SHP77 (cell line): ENCODE data around the gene PEX13.
A peak's percentile ranks its signal among the peaks of the same experiment; 100 is the strongest.
"Not testable (repeated sequence)": the region's sequence is repeated elsewhere in the genome, so short reads cannot be mapped to it uniquely, and the experiment has no call there.

Experiments used
- DNase-seq, 2 experiments: peaks; one replicate each; lab custom pipeline; 2025; lab: John Stamatoyannopoulos, UW

The PEX13 gene

DNA sequence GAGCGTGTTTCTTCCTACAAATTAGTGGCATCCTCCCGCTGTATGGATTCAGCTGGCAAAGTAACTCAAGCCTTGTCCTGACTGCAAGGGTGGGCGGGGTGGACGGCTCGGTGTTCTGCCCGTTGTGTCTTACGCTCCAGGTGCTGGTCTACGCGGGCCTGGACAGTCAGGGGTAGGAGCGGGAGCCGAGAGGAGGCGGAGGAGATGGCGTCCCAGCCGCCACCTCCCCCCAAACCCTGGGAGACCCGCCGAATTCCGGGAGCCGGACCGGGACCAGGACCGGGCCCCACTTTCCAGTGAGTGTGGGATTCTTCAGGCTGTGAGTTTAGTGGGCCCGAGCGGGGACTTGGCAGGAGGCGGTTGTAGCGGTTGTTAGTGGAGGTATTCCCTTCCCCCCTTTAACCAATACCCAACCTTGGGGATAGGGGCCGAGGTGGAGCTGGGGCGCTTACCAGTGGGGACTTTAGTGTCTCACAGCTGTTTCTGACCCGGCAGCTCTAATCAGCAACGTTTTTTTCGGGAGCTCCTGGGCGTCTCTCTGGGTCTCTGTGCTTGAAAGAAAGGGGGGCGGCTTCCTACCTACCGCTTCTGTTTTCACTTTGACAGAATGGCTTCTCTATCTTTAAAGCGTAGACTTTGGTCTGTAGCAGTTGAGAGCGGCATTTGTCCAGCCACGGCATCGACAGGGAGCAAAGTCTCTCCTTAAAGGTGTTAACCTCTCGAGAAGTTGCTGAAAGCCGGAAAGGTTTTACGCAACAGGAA, at the start of gene PEX13, which contains the start of gene PUS10:
TSS of gene PEX13 (plus strand) at position 165 of the 762 bp plus-strand sequence. CDS start at position 205, 40 bp downstream.
TSS of gene PUS10 (minus strand) at position 700 of the 762 bp plus-strand sequence. CDS start 6,365 bp downstream, outside the sequence.
- peak; percentile 89 to 94 for DNase-seq

- no peak for DNase-seq
Observed at GRCh38 chr2:60972889-60973656, 44.4 kb upstream of the PEX13 start.

DNA sequence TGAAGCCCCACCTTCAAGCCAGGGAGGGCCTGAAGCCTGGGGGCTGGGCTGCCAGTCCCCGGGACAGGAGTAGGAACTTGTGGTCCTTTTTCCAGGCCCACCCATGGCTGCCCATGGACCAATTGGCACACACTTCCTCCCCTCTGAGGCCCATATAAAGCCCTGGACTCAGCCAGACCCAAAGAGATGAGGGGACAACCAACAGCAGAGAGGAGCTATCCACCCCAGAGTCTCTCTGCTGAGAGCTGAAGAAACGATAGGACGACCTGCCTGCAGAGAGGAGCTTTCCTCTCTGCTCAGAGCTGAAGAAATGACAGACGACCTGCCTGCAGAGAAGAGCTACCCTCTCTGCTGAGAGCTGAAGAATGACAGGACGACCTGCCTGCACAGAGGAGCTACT, 43.8 kb upstream of the PEX13 start:
- DNase-seq = no peak

- DNase-seq = no peak
Observed at GRCh38 chr2:60974652-60975051, 42.9 kb upstream of the PEX13 start.

- DNase-seq = no peak
Observed at GRCh38 chr2:60976256-60976850, 41.2 kb upstream of the PEX13 start.

GRCh38 chr2:60976875-60977561, 40.5 kb upstream of the PEX13 start:
- no peak for DNase-seq

DNA sequence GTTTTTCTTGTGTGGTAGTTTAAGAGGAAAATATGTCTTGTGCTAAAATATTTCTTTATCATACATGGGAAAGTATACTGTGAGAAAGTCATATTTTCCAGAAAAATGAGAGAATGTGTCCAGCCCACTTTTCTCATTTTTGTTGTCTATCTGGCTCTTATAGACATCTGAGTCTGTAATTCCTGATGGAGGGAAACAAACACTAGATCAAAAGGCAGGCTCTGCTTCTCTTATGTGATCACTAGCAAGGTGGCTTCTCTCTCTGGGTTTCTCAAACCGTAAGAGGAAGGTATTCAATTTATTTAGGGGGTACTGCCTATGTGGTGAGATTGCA, 40.0 kb upstream of the PEX13 start:
- DNase-seq = no peak

GRCh38 chr2:60979231-60979630, 38.3 kb upstream of the PEX13 start:
- DNase-seq = no peak

DNA sequence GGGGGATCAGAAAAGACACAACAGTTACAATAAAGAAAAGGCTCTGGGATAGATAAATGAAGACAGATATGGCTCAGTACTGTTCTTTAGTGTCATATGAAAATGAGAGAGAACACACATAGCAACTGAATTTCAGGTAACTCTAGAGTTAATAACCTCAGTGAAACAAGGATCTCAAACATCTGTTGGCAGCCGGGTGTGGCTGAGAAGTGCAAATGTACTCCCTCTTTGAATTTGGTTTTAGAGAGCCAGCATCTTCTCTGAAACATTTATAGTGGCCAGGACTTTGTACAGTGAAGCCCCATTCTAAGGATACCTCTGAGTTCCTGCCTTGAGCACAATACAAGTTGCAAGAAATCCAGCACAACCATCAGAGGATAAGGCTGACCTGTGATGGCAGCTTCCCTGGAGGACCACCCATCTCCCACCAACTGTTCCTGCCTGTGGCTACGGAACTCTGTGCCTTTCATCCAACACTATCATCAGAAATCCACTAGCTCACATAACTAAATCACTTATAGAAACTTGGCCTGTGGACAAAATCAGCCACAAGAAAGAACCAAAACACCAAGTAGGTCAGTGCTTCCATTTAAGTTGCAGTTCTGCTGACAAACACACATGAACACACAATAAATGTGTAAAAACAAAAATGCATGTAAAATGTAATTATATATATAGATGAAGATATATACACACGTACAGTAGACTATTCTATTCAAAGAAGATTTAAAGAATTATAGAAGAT, 37.3 kb upstream of the PEX13 start:
- DNase-seq = no peak

DNA sequence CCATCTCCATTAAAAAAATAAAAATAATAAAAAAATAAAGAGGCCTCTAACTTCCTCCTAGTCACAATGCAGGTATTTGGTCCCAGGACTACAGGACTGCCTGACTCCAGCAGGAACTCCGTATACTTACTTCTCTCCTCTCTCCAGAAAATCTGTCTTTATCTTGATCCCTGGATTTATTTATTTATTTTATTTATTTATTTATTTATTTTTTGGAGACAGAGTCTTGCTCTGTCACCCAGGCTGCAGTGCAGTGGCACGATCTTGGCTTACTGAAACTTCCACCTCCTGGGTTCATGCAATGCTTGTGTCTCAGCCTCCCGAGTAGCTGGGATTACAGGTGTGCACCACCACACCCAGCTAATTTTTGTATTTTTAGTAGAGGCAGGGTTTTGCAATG, 35.5 kb upstream of the PEX13 start:
- not testable (repeated sequence) for DNase-seq

DNA sequence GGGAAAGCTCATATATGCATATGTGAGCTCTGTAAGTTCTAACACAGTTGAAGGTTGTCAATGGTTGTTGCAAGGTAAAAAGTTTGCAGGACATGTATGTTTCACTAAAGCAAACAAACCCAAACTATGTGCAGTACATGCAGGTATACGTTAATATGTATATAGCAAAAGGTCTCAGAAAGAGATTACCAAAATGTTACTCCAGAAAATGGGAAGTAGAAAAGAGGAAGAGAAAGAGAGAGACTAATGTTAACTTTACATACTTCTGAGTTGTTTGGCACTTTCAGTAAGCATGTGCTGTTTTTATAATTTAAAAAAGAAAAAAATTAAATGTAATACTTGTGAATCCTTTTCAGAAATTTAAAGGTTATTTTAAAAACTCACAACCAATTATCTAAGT, 32.8 kb upstream of the PEX13 start:
- DNase-seq = no peak

DNA sequence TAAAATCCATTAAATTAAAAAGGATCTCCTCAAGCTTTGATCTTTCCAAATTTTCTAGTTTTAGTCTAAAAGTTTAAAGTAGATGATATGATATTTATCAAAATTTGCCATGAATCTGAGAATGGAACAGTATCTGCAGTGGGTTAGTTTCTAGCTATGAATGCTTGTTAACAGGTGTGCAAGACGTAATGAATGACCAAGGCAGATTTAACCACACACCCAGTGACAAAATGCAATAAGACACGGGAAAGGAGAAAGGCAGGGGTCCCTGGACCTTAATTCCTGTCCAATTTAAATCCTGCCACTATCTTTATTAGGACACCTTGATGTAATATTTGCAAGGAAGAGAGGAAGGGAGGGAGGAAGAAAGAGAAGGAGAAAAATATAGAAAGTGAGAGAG, 30.5 kb upstream of the PEX13 start:
- DNase-seq = no peak

DNA sequence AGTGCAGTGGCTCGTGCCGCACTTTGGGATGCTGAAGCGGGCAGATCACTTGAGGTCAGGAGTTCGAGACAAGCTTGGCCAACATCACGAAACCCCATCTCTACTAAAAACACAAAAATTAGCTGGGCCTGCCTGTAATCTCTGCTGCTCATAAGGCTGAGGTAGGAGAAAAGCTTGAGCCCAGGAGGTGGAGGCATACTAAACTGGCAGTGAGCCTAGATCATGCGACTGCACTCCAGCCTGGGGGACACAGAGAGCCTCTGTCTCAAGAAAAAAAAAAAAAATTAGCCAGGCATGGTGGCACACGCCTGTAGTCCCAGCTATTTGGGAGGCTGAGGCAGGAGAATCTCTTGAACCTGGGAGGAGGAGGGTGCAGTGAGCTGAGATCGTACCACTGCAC, 29.9 kb upstream of the PEX13 start:
- DNase-seq = not testable (repeated sequence)

DNA sequence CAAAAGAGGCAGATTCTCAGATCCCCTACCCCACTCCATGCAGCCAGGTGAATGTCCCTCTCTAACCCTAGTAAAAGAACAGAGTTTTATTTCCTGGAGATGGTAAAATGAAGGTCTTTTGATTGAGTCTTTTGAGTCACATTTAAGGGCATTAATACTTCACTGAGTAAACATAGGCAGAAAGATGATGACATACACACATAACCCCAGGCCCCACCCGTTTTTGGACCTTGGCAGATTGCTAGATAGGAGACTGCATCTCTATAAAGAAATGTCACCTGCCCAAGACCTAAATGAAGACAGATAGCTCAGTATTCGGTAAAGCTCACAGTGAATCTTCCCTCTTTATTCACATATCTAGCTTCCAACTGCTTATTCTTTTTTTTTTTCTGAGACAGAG, 28.3 kb upstream of the PEX13 start:
- DNase-seq = no peak

DNA sequence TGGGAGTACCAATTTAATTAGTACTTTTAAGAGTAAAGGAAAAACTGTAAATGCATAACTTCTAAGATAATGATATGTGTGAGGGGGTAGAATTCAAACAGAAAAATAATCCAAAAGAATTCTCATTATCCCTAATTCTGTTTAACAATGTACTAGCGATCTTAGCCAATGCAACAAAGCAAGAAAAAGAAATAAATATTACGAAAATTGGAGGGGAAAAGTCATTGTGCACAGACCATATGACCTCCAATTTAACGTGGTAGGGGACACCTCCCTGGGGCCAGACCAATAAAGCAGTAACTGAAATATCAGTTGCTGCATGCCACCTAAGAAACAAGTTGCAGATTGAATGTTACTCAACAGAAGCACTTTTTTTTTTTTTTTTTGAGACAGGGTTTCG, 25.9 kb upstream of the PEX13 start:
- no peak for DNase-seq

DNA sequence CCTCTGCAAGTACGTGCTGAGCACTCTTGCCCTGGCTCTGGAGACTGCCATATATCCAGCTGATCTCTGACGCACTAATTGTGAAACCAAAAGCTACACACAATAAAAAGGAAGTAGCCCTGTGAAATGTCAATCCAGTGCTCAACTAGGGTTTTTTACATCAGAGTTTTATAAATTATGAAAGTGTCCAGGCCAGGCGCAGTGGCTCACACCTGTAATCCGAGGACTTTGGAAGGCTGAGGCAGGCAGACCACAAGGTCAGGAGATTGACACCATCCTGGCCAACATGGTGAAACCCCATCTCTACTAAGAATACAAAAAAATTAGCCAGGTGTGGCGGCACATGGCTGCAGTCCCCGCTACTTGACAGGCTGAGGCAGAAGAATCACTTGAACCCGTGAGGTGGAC, 24.5 kb upstream of the PEX13 start:
- no peak for DNase-seq

DNA sequence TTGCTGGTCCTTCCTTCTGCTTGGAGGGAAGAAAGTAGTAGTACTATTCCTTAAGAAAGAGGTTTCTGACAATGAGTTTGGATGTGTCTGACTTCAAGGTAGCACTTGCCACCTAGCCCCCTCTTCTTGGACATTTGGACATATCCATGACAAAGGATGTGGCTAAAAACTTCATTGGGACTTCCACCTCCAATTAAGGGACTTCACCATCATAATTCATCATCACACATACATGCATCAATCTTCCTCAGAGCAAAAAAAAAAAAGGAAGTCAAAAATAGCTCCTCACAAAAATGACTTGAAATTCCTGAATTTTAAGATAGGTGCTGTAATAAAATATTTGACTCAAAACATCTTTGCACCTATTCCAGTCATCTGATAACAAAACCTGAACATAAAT, 23.4 kb upstream of the PEX13 start:
- no peak for DNase-seq

DNA sequence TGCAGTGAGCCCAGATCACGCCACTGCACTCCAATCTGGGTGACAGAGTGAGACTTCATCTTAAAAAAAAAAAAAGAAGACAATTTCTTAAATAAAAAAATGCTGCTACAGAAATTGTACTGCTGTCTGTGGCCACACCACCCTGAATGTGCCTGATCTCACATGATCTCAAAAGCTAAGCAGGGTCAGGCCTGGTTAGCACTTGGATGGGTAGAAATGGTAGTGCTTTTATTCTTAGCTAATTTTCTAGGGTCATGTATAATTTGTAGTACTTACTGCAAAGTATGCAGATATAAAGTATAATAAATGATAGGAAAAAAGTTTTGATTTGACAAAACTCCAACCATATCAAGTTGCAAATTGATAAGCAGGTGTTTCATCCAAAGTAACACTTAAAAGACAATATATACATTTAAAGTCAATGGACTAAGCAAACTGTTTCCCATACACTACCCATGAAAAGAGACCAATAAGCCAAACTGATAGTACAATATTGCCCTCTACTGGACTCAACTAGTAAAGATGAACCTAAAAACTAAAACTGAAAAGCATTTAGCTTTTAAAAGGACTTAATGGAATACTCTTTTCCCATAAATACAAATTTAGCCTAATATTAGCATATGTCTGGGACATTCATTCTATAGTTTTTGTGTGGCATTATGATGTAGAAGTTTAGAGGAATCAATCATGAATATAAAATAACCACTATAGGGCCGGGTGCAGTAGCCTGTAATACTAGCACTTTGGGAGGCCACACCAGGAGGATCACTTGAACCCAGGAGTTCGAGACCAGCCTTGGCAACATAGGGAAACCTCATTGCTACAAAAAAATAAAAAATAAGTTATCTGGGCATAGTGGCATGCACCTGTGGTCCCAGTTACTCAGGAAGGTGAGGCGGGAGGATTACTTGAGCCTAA, 18.6 kb upstream of the PEX13 start:
- peak; percentile 58 to 65 for DNase-seq

DNA sequence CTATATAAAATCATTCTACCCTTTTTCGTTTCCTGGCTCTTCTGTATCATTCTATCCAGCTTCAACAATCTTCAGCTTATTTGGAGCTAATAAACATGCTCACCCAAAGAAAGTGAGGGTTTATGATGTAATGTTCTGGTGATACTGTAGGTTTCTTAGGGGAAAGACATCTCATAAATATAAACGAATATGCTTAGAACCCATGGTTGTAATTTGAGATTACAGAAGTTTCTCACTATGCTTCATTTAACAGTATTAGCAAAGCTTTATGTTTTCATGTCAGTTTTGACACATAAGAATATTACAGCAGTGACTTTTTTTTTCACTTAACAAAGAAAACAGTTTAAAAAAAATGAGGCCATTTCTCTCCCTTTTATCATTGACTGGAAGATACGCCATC, 11.8 kb upstream of the PEX13 start:
- no peak for DNase-seq

GRCh38 chr2:61006486-61007105, 10.9 kb upstream of the PEX13 start:
- DNase-seq = no peak
